C1 segment of cervical spinal cord (tissue), 14 donors: Measurements from ENCODE around the gene FAM193A.
"Not testable (repeated sequence)": the region's sequence is repeated elsewhere in the genome, so short reads cannot be mapped to it uniquely, and the experiment has no call there.

Experiments
- DNase-seq, 14 donors: peaks; one replicate each; lab custom pipeline; 2025; lab: John Stamatoyannopoulos, UW

Gene FAM193A

GRCh38 chr4:2572076-2572475, 35.6 kb downstream of the FAM193A start:
- DNase-seq: no peak

DNA sequence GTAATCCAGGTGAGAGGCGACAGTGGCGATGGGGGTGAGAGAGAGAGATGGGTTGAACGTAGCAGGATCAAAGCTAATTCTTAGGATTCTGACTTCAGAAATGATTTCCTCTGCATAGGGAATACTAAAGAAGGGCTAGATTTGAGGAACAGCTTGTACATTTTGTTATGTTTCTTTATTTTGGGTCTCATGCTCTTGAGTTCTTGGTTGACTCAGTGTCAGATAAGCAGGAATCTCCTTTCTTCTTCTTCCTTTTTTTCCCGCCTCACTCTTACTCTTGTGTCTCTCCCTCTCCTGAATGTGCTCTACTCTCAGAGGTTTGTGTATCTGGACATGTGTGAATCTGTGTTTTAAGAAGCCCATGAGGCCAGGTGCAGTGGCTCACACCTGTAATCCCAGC, 36.4 kb downstream of the FAM193A start:
- DNase-seq: no peak

GRCh38 chr4:2574009-2574408, 37.6 kb downstream of the FAM193A start:
- DNase-seq: no peak

DNA sequence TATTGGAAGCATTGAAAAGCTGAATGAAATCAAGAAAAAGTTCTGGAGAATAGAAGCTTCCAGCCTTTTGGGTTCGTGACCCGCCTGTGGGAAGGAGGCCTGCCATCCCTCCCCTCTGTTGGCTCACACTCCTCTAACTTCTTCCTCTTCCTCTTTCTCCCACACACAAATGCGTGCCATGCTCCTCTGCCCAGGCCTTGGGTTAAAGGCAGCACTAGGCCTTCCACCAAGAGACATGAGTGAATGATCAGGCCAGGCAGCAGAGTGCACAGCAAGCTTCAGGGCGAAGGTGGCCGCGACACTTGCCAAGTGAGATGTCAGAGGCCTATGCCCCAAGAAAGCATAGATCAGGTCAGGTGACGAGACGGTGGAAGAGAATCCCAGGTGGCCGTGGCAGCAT, 38.4 kb downstream of the FAM193A start:
- no peak for DNase-seq

DNA sequence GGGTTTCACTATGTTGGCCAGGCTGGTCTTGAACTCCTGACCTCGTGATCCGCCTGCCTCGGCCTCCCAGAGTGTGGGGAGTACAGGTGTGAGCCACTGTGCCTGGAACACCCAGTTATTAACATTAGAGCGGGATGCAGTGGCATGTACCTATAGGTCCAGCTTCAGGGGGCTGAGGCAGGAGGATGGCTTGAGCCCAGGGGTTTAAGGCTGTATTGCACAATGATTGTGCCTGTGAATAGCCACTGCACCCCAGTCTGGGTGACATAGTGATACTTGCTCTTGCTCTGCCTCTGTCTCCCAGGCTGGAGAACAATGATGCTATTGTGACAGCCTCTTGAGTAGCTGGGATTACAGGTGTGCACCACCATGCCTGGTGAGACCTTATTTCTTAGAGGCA, 39.8 kb downstream of the FAM193A start:
- no peak for DNase-seq

- no peak for DNase-seq
These were observed 41.7 kb downstream of the FAM193A start for GRCh38 chr4:2578106-2578505.

DNA sequence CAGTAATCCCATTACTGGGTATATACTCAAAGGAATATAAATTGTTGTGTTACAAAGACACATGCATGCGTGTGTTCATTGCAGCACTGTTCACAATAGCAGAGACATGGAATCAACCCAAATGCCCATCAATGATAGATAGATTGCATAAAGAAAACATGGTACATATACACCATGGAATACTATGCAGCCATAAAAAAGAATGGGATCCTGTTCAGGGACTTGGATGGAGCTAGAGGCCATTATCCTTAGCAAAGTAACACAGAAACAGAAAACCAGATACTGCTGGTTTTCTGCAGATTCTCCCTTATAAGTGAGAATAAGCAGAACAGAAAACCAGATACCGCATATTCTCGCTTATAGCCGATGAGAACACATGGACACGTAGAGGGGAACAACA, 43.5 kb downstream of the FAM193A start:
- DNase-seq: no peak

DNA sequence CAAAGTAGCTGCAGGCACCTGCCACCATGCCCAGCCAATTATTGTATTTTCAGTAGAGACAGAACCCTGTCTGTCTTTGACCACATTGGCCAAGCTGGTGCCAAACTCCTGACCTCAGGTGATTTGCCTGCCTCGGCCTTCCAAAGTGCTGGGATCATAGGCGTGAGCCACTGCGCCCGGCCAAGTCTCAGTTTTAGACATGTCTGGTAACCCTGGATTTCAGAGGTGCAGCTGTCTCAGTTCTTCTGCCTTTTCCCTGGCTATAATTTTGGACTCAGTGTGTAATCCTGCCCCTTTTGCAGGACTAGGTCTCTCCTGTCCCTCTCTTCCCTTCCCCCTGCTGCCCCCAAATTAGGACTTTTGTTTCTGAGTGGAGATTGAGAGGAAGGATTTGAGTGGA, 46.6 kb downstream of the FAM193A start:
- DNase-seq: no peak

DNA sequence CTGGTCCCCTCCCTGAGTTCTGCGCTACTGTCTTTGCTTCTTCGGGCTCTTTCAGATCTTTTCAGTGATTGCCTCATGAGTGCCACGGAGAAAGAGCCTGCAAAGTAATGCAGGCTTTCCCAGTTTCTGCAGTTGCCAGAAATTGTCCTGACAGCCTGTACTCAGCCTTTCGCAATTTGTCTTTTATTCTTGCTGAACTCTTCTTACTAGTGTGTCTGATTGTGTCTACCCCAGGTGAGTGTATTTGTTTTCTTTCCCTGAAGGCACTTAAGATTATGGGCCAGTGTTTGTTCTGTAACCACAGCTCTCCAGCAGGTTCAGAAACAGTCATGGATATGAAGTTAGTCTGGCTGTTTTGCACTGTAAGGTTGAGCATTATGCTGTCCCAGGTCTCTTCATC, 47.1 kb downstream of the FAM193A start:
- DNase-seq: no peak

DNA sequence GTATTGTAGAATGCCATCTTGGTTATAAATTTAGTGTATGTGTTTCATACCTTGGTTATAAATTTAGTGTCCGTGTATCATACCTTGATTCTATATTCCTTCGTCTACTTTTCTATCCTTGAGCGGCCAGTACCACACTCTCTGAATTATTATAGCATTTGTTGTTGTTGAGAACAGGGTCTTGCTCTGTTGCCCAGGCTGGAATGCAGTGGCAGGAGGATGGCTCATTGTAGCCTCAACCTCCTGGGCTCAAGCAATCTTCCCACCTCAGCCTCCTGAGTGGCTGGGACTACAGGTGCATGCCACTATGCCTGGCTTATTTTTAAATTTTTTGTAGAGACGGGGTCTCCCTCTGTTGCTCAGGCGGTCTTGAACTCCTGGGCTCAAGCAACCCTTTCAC, 50.1 kb downstream of the FAM193A start:
- no peak for DNase-seq

DNA sequence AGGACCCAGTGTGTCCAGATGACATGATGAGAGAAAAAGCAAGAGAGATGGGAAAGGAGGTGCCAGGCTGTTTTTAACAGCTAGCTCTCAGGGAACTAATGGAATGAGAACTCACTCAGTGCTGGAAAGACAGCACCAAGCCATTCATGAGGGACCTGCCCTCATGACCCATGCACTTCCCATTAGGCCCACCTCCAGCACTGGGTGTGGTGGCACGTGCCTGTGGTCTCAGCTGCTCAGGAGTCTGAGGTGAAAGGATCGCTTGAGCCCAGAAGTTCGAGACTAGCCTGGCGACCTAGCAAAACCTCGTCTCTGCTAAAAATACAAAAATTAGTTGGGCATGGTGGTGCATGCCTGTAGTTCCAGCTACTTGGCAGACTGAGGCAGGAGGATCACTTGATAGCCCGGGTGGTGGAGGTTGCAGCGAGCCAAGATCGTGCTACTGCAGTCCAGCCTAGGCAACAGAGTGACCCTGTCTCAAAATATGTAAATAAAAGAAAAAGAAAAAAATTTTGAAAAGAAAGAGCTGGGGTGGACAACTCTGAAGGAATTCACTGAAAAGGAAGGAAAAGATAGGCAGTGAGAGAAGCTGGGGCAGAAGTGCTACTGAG, 50.9 kb downstream of the FAM193A start:
- DNase-seq: no peak

- no peak for DNase-seq
These were observed 51.8 kb downstream of the FAM193A start for GRCh38 chr4:2588259-2588658.

- no peak for DNase-seq
These were observed 54.7 kb downstream of the FAM193A start for GRCh38 chr4:2591189-2591588.

GRCh38 chr4:2592014-2592413, 55.6 kb downstream of the FAM193A start:
- not testable (repeated sequence) for DNase-seq

DNA sequence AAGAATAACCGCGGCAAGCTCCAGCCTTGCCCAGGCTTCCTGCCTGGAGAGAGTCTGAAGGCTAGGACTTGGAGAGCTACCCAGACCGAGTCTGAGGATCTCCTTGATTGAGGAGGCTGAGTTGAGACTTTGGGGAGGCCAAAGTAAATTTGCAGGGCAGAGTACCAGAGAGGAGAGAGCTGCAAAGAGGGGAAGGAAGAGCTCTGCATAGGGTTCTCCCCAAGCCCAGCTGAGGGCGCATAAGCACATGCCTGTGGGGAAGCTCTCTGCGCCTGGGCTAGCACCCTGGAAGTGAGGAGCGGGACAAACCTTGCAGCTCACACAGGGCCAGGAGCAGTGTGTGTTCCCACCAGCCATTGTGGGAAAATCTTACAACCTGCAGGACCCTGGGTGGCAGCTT, 56.1 kb downstream of the FAM193A start:
- DNase-seq: peak in 1 of 14 donors; percentile 45

DNA sequence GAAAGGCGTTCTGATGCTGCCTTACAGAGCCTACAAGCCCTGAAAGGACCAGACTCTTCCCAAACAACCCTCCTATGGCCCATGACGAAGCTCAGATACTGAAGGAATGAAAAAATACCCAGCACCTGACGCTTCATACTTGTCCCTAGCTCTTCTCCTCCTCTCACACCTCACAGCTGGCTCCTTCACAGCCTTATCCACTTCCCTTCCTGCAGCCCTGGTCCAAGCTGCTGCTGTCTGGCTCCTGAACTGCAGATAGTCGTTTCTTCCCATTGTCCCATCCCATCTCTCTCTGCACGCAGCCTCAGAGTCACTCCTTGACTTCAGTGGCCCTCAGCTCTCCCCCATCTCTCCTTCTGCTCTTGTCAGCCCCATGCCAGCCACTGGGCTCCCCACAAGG, 56.6 kb downstream of the FAM193A start:
- no peak for DNase-seq

DNA sequence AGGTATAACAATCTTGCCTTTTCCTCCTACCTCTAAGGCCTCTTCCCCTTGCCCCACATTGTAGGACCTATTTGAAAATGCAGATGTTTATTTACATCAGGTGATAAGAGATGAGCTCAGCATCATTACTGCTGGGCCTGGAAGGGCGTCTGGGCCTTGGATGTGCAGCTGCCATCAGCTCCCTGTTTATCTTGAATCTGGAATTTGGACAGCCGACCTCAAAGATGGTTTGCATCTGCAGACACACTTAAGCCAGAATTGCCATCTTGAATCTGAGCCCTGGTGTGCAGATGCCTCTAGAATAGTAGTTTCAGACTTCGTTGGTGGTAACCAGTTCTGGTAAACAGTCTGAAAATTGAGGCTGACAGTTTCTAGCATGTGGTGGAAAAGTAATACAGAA, 59.0 kb downstream of the FAM193A start:
- no peak for DNase-seq

DNA sequence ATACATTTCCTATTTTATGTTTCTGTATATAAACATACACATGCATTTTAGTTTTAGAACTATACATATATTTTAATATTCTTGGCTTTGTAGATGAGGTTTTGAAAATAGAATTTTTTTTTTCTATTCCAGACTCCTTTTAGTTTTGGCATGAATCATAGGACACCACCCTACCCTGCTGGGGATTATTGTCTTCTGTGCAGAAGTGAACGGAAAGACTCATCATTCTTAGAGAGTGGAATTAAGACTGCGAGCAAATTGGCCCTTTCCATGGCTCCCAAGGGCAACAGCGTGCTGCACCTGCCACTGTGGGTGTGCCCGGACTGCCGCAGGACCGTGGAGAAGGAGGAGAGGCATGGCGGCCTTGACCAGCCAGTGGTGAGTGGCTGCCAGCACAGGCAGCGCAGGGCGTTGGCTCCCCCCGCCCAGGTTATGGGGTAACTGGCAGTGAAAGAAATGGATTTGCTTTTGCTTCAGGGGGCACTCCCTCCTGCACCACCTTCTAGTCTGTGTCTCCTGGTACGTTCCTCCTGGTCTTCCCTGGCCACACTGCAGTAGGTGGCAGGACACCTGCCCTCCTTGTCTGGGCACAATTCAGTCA, 59.6 kb downstream of the FAM193A start:
- no peak for DNase-seq

GRCh38 chr4:2596611-2597010, 60.2 kb downstream of the FAM193A start:
- no peak for DNase-seq

- DNase-seq: peak in 2 of 14 donors; percentile 24 to 27
These were observed 62.3 kb downstream of the FAM193A start for GRCh38 chr4:2598511-2599303.

DNA sequence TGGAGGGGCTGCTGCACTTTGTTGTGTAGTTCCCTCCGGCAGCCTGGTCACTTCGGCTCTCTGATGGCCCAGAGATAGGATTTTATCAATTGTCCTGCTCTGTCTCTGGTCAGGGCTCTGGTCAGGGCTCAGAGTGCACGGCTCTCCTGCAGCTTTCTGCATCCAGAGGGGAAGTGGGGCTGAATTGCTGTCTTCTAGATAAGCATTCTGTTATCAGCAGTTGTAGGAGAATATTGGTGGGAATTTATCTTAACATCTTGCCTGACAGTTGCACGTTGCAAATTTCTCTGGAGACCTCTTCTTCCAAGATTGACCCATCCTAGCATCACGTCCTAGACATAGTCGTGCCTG, 62.8 kb downstream of the FAM193A start:
- no peak for DNase-seq

DNA sequence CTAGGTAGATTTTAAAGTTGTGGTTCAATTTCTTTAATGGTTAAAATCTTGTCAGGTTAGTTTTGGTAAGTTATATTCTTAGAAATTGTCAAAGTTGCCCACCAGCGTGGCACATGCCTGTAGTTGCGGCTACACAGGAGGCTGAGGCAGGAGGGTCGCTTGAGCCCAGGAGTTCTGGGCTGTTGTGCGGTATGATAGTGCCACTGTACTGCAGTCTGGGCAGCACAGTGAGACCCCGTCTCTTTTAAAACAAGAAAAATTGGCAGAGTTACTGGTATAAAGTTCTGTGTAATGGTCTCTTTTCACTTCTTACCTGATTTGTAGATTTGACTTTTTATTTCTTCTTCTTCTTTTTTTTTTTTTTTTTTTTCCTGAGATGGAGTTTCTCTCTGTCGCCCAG, 64.4 kb downstream of the FAM193A start:
- DNase-seq: no peak

GRCh38 chr4:2604614-2605013, 68.2 kb downstream of the FAM193A start:
- no peak for DNase-seq
